Stimulated activated CD8-positive, alpha-beta memory T cell treated with anti-CD3 and anti-CD28 coated beads, Interleukin-12 subunit alpha, Interleukin-12 subunit beta, amount 100 ng/mL, for 24 hours (primary cell): ENCODE results near the gene HRCT1.
"Not testable (repeated sequence)": the region's sequence is repeated elsewhere in the genome, so short reads cannot be mapped to it uniquely, and the experiment has no call there.

ENCODE experiments used
- DNase-seq: peaks from one replicate; pipeline ENCODE4 v3.0.0-alpha.2; 2020; ENCODE audit errors: extremely low read depth

Gene HRCT1

GRCh38 chr9:35905912-35906679 is at the start of gene HRCT1:
Gene HRCT1 (plus strand): TSS chr9:35906202. CDS start chr9:35906288, 86 bp downstream.
- DNase-seq: no peak

- DNase-seq: no peak
Observed at GRCh38 chr9:35856206-35856605, 49.8 kb upstream of the HRCT1 start.

- DNase-seq: no peak
Observed at GRCh38 chr9:35856882-35857281, 49.1 kb upstream of the HRCT1 start.

- DNase-seq: no peak
Observed at GRCh38 chr9:35858458-35858857, 47.5 kb upstream of the HRCT1 start.

- no peak for DNase-seq
Observed at GRCh38 chr9:35859310-35859989, 46.6 kb upstream of the HRCT1 start.

GRCh38 chr9:35859990-35860339 is 46.0 kb upstream of the HRCT1 start:
- no peak for DNase-seq

- no peak for DNase-seq
Observed at GRCh38 chr9:35861161-35861897, 44.7 kb upstream of the HRCT1 start.

- DNase-seq: no peak
Observed at GRCh38 chr9:35862328-35862727, 43.7 kb upstream of the HRCT1 start.

- DNase-seq: no peak
Observed at GRCh38 chr9:35863583-35863982, 42.4 kb upstream of the HRCT1 start.

- no peak for DNase-seq
Observed at GRCh38 chr9:35864695-35865255, 41.2 kb upstream of the HRCT1 start.

- no peak for DNase-seq
Observed at GRCh38 chr9:35867538-35867937, 38.5 kb upstream of the HRCT1 start.

GRCh38 chr9:35868933-35869332 is 37.1 kb upstream of the HRCT1 start:
- DNase-seq: no peak

- no peak for DNase-seq
Observed at GRCh38 chr9:35869621-35870216, 36.3 kb upstream of the HRCT1 start.

- no peak for DNase-seq
Observed at GRCh38 chr9:35870351-35870923, 35.6 kb upstream of the HRCT1 start, which contains the start of gene OR13J1. Gene OR13J1 (minus strand): TSS chr9:35870401. CDS start chr9:35870401, 0 bp downstream.

- DNase-seq: no peak
Observed at GRCh38 chr9:35871545-35871944, 34.5 kb upstream of the HRCT1 start.

- no peak for DNase-seq
Observed at GRCh38 chr9:35872505-35872904, 33.5 kb upstream of the HRCT1 start.

- DNase-seq: peak; percentile 55
Observed at GRCh38 chr9:35882263-35882848, 23.6 kb upstream of the HRCT1 start.

GRCh38 chr9:35882996-35883395 is 23.0 kb upstream of the HRCT1 start:
- no peak for DNase-seq

GRCh38 chr9:35884908-35885307 is 21.1 kb upstream of the HRCT1 start:
- DNase-seq: not testable (repeated sequence)

GRCh38 chr9:35891646-35892045 is 14.4 kb upstream of the HRCT1 start:
- no peak for DNase-seq

- DNase-seq: no peak
Observed at GRCh38 chr9:35892051-35892450, 14.0 kb upstream of the HRCT1 start.
